ENCODE results near the gene ZNF813.

Gene ZNF813

DNA sequence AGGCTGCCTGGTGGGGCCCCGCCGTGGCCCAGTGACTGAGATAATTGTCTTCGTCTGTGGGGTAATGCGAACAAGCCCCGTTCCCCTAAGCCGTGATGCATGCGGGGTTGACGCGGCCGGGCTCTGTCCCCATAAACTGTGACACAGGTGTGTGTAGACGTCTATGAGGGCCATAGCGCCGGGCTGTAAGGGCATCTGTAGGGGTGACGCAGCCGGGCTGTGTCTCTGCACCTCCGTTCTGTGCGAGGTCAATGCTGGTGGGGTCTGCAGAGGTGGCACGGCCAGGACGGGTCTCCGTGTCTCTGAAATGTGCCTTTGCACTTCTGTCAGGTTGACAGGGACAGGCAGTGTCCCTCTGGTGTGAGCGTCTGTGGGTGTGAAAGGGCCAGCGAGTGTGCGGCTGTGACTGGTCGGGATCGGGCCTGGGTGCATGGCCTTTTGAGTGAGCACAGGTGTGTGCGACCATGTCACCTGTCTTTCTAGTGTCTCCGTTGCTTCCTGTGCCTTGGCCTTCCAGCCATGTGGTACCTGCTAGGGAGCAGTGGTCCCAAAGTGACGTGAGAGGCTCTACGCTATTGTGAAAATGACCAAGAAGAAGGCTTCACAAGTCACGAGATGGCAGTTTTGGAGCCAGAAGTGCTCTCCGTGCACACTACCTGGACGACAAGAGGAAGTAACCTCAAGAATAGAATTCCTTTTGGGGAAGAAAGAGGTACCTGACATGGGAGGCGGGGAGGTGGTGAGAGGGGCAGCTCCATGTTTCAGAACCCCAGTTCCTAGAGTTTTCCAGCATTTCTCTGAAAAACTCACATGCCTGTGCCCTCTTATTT is 54.1 kb downstream of the ZNF813 start:
- no peak for DNase-seq

DNA sequence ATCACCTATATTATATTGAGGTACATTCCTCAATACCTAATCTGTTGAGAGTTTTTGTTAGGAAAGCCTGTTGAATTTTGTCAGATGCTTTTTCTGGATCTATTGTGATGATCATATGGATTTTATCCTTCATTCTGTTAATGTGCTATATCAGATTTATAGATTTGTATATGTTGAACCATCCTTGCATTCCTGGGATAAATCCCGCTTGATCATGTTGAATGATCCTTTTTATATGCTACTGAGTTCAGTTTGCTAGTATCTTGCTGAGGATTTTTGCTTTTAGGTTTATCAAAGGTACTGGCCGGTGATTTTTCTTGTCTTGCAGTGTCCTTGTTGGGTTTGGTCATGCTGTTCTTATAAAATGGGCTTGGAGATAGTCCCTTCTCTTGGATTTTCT is 58.4 kb downstream of the ZNF813 start:
- DNase-seq: no peak

GRCh38 chr19:53530622-53531021 is 63.1 kb downstream of the ZNF813 start:
- no peak for DNase-seq

- DNase-seq: no peak
Measured at GRCh38 chr19:53531457-53531856, 63.9 kb downstream of the ZNF813 start.

GRCh38 chr19:53532362-53532761 is 64.8 kb downstream of the ZNF813 start:
- DNase-seq: no peak

DNA sequence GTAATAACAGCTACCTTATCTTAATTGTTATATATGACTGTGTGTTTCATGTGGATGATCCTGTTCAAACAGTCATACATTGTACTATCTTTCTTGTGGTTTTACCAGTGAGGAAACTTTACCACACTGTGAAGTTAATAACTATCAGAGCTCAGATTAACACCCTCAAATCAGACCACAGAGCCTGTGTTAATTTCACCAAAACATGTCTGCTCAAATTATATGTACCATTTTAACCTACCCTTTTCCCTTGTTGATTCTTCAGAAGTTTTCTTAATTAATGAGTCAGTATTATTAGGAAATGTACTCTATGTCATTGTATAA is 68.7 kb downstream of the ZNF813 start:
- no peak for DNase-seq

- no peak for DNase-seq
Measured at GRCh38 chr19:53537121-53537520, 69.6 kb downstream of the ZNF813 start.

DNA sequence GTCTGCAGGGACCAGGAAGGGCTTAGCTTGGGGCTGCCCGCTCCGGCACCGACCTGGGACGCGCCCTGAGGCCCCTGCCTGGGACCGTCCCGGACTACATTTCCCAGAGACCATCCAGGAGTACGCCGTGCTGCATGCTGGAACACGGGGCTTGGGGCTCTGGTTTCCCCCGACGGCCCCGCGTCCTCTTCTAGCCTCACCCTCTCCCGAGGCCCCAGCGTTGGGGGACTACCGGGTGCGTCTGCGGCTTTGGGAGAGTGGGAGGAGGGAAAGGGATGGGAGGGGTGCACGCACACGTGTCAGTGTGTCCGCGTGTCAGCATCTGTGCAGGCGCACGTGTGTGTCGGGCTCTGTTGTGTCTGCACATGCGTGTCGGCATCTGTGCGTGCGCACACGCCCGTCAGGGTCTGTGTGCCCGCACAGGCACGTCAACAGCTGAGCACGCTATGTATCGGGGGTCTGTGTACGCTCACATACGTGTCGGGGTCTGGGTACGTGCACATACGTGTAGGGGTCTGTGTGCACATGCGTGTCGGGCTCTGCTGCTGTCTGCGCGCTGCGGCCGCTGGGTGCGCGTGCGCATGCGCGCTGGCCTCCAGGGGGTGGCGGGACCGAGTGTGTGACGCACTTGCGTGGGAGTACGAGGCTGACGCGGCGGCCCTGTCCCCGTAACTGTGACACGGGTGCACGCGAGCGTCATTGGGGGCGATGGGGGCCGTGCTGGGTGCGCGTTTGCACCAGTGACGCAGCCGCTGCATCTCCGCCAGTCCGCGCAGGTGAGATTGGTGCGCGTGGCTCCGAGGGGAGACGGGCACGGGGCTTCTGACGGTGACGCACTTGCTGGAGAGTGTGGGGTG is 70.2 kb downstream of the ZNF813 start, which contains the start of gene ZNF331:
TSS of gene ZNF331 (plus strand) at position 625 of the 857 bp plus-strand sequence. CDS start 31,232 bp downstream, outside the sequence.
- peak; percentile 85 to 90 for DNase-seq

GRCh38 chr19:53538378-53539109 is 71.0 kb downstream of the ZNF813 start:
- peak in 1 of 2 experiments; percentile 30 for DNase-seq

GRCh38 chr19:53540091-53540490 is 72.6 kb downstream of the ZNF813 start:
- no peak for DNase-seq

DNA sequence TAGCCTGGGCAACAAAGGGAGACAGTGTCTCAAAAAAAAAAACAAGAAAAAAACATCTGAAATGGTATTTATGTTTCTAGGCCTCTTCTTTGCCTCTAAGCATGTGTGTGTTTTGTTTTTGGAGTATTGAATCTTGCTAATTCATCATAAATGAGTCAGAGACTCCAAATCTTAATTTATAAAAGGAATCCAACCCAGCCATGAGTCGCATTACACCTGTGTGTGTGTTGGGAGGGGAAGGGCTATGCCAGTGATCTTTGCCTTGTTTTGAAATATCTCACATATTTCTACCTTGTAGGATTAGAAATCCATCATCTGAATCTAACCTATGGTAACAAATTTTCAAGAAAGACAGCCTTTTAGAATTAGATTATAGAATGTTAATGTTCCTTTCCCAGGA is 74.4 kb downstream of the ZNF813 start:
- no peak for DNase-seq

DNA sequence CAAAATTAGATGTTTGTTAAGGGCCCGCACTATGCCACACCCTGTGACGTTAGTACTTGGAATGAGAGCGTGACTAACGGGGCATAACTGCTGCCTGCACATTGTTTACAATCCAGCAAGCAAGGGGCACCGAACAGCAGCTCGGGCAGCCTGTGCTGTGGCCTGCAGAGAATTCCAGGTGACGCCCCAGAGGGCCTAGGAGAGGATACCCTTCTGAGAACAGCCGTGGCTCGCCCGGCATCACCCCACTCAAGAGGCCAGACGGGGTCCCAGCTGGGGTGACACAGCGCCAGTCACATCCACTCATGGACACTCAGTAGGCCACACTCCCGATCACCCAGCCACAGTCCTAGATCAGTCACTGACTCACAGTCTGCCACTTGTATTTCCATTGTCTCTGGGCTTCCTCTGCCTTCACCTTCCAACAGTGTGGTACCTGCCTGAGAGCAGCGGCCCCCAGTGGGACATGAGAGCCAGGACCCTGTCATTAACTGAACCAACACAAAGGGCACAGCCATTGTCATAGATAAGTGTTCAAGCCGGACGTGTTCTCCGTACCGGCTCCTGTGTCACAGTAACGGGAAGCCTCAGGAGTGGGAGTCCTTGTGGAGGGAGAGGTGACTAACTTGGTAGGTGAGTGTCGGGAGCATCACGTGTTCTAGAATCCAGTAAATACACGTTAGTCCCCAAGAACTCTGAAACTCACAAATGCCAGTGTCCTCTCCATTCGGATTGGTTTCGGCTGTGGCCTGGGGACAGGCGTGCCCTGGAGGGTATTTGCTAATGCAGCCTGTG is 77.9 kb downstream of the ZNF813 start:
- no peak for DNase-seq

Measured in activated T-cell treated with anti-CD3 and anti-CD28 coated beads, Interleukin-2, amount 50 U/mL, for 48 hours (primary cell).